ENCODE data around the gene CSMD2. TPM values are rescaled to one million over a fixed set of nuclear protein-coding genes. Genes with fewer than 3 reads are reported as not detected.

CSMD2 gene
- total and polyA plus RNA-seq, 2 donors (not counting 1 experiment from before 2014, with no cell fraction given) = 2.2 to 7.6 TPM

- Histone ChIP-seq H3K4me3 (replicated peaks in 1 of 4; ENCODE audit: control extremely low read depth in 1 of 4, insufficient read depth in 1 of 4, low read depth in 3 of 4, low read length in 4 of 4) (no peak overlapping the region), H3K9me3 (ENCODE audit: control insufficient read depth, insufficient read depth, low read depth, low read length) (no peaks in the 10 kb centered on the region)
- no peak for TF ChIP-seq EZH2 (IDR thresholded peaks at IDR 0.05; ENCODE audit: low read length, missing control alignments)
- no peak for TF ChIP-seq CTCF (conservative IDR thresholded peaks at IDR 0.05 in 1 of 2, IDR thresholded peaks at IDR 0.05 in 1 of 2; ENCODE audit: low read depth in 1 of 2, low read length in 2 of 2)
Measured at GRCh38 chr1:33762109-33762830, 402.8 kb downstream of the CSMD2 start.

GRCh38 chr1:33758698-33759097 lies 406.3 kb downstream of the CSMD2 start:
- no peaks in the 10 kb centered on the region for H3K27me3 ChIP-seq (ENCODE audit: control insufficient read depth, insufficient read depth, low read length)

More at GRCh38 chr1:33762109-33762830, 402.8 kb downstream of the CSMD2 start:
- no peak overlapping the region for H3K9ac ChIP-seq (ENCODE audit: insufficient read depth, low read length)
- no peak overlapping the region for H2AFZ ChIP-seq (ENCODE audit: low read length)
- no peaks in the 10 kb centered on the region for H4K20me1 ChIP-seq (ENCODE audit: control insufficient read depth, extremely low read depth, insufficient read depth, low read length)
- H3K27ac ChIP-seq (ENCODE audit: insufficient read depth, low read length) = no peak overlapping the region
- no peaks in the 10 kb centered on the region for H3K4me1 ChIP-seq (ENCODE audit: control insufficient read depth, extremely low read depth, insufficient read depth, low read length)
- H3K36me3 ChIP-seq (ENCODE audit: control insufficient read depth, insufficient read depth, low read length) = no peaks in the 10 kb centered on the region
- no peaks in the 10 kb centered on the region for H3K79me2 ChIP-seq (ENCODE audit: control insufficient read depth, insufficient read depth, low read length)
- H3K27me3 ChIP-seq (ENCODE audit: control insufficient read depth, insufficient read depth, low read length) = no peaks in the 10 kb centered on the region
- DNase-seq (ENCODE audit: low read depth in 2 of 2) = peak in 1 of 2 donors; percentile 91
- H3K4me2 ChIP-seq (ENCODE audit: extremely low read depth, insufficient read depth, low read length) = no peak overlapping the region

More at GRCh38 chr1:33758698-33759097, 406.3 kb downstream of the CSMD2 start:
- no peak overlapping the region for H3K27ac ChIP-seq (ENCODE audit: insufficient read depth, low read length)
- no peak overlapping the region for H2AFZ ChIP-seq (ENCODE audit: low read length)
- H3K9ac ChIP-seq (ENCODE audit: insufficient read depth, low read length) = no peak overlapping the region
- no peak overlapping the region for H3K4me3 ChIP-seq (replicated peaks in 1 of 4; ENCODE audit: control extremely low read depth in 1 of 4, insufficient read depth in 1 of 4, low read depth in 3 of 4, low read length in 4 of 4)
- no peaks in the 10 kb centered on the region for H4K20me1 ChIP-seq (ENCODE audit: control insufficient read depth, extremely low read depth, insufficient read depth, low read length)
- H3K9me3 ChIP-seq (ENCODE audit: control insufficient read depth, insufficient read depth, low read depth, low read length) = no peaks in the 10 kb centered on the region
- H3K79me2 ChIP-seq (ENCODE audit: control insufficient read depth, insufficient read depth, low read length) = no peaks in the 10 kb centered on the region
- TF ChIP-seq EZH2 (IDR thresholded peaks at IDR 0.05; ENCODE audit: low read length, missing control alignments) = no peak
- no peak for TF ChIP-seq CTCF (conservative IDR thresholded peaks at IDR 0.05 in 1 of 2, IDR thresholded peaks at IDR 0.05 in 1 of 2; ENCODE audit: low read depth in 1 of 2, low read length in 2 of 2)
- H3K36me3 ChIP-seq (ENCODE audit: control insufficient read depth, insufficient read depth, low read length) = no peaks in the 10 kb centered on the region
- DNase-seq (ENCODE audit: low read depth in 2 of 2) = peak in 1 of 2 donors; percentile 69
- H3K4me2 ChIP-seq (ENCODE audit: extremely low read depth, insufficient read depth, low read length) = no peak overlapping the region
- H3K4me1 ChIP-seq (ENCODE audit: control insufficient read depth, extremely low read depth, insufficient read depth, low read length) = no peaks in the 10 kb centered on the region
